Smooth muscle cell (in vitro differentiated cells): Measurements from ENCODE around the gene NELFB. TPM values are rescaled to one million over a fixed set of nuclear protein-coding genes. Genes with fewer than 3 reads are reported as not detected.
A peak's percentile ranks its signal among the peaks of the same experiment; 100 is the strongest.
"Not testable (repeated sequence)": the region's sequence is repeated elsewhere in the genome, so short reads cannot be mapped to it uniquely, and the experiment has no call there.

Experiments
- DNase-seq: peaks from one replicate; lab custom pipeline; 2025; ENCODE audit not compliant: unreplicated experiment; lab: John Stamatoyannopoulos, UW
- H2AFZ ChIP-seq: fragments of 200-600 bp; sonication (generic); 2 replicates; pipeline ENCODE4 v1.6.0; 2016; ENCODE audit warnings: antibody characterized with exemption, low read depth, mild to moderate bottlenecking
- H3F3A ChIP-seq: fragments of 200-600 bp; sonication (generic); 2 replicates; pipeline ENCODE4 v1.6.0; 2017; ENCODE audit warnings: antibody characterized with exemption, low read depth
- H3K27ac ChIP-seq: fragments of 200-600 bp; sonication (generic); 2 replicates; pipeline ENCODE4 v1.5.1; 2016; ENCODE audit warnings: low read depth, mild to moderate bottlenecking
- H3K27me3 ChIP-seq: fragments of 200-600 bp; sonication (generic); 2 replicates; pipeline ENCODE4 v1.6.1; 2016; ENCODE audit warnings: low read depth, mild to moderate bottlenecking
- H3K36me3 ChIP-seq: fragments of 200-600 bp; sonication (generic); 2 replicates; pipeline ENCODE4 v1.5.1; 2016; ENCODE audit warnings: low read depth
- H3K4me1 ChIP-seq: fragments of 200-600 bp; sonication (generic); 2 replicates; pipeline ENCODE4 v1.5.1; 2016; ENCODE audit warnings: low read depth
- H3K4me2 ChIP-seq: fragments of 200-600 bp; sonication (generic); 2 replicates; pipeline ENCODE4 v1.6.0; 2016; ENCODE audit warnings: mild to moderate bottlenecking
- H3K4me3 ChIP-seq: fragments of 200-600 bp; sonication (generic); 2 replicates; pipeline ENCODE4 v1.5.1; 2016; ENCODE audit warnings: mild to moderate bottlenecking
- H3K79me2 ChIP-seq: fragments of 200-600 bp; sonication (generic); 2 replicates; pipeline ENCODE4 v1.6.0; 2016; ENCODE audit warnings: low read depth, mild to moderate bottlenecking
- H3K9ac ChIP-seq: fragments of 200-600 bp; sonication (generic); 2 replicates; pipeline ENCODE4 v1.6.0; 2016; ENCODE audit warnings: low read depth
- H3K9me3 ChIP-seq: fragments of 200-600 bp; sonication (generic); replicated peaks from 2 replicates; pipeline ENCODE4 v1.5.1; 2016; ENCODE audit warnings: low read depth
- H4K20me1 ChIP-seq: fragments of 200-600 bp; sonication (generic); 2 replicates; pipeline ENCODE4 v1.6.0; 2016; ENCODE audit warnings: low read depth
- WGBS: methylation state at CpG from one replicate; pipeline ENCODE4 v1.1.7; 2016; ENCODE audit warnings: low lambda C conversion rate; 5-methylcytosine and 5-hydroxymethylcytosine counted together
- polyA plus RNA-seq: library from polyadenylated mRNA; unstranded; fragments of >200 nt; fragmentation: Nextera tagmentation; extraction: Ambion mirVana; gene quantifications from 2 replicates; pipeline ENCODE4 v1.2.1, GENCODE V29; 2016
- total RNA-seq: library from RNA; depleted of rRNA; stranded (reverse); fragments of >200 nt; gene quantifications from 2 replicates; pipeline ENCODE4 v1.2.3, GENCODE V29; 2014
- TF ChIP-seq, protein P1 (sequence below): fragments of 200-600 bp; sonication (generic); IDR thresholded peaks from 2 replicates; pipeline ENCODE4 v1.5.1; 2017; ENCODE audit warnings: borderline replicate concordance, mild to moderate bottlenecking, antibody characterized with exemption; ENCODE audit not compliant: insufficient read depth, poor library complexity, severe bottlenecking

The NELFB gene
- total and polyA plus RNA-seq, 2 experiments from 2014 or later, result 23.3 to 60.9 TPM

DNA sequence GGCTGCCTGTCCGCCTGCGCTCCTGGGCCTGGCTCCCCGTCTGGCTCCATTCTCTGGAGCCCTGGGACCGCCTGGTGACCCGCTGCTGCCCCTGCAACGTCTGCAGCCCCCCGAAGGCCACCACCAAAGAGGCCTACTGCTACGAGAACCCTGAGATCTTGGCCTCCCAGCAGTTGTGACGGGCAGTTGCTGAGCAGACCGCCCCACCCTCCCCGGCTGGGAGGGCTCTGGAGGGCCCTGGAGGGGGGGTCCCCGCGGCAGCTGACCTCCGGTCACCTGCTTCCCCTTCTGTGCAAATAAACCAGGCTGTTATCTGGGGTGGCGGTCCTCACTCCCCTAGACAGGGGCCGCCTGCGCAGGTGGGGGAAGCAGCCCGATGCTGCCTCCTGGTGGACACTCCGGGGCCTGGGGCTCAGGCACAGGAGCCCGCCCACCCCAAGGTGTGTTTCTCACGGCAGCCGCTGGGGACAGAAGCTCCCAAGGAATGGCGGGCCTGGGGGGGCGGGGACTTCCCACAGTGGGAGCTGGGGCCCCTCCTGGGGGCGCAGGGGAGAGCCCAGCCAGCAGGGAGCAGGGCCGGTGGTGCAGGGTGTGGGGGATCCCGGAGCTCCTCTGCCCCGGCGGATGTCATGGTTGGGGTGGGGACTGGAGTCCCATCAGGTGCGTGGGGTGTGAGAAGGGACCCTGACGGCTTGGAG lies 18.7 kb upstream of the NELFB start:
- Histone ChIP-seq H2AFZ (no peak overlapping the region), H3K79me2 (peaks cover 15% of the 10 kb centered on the region), H4K20me1 (peaks cover 16% of the 10 kb centered on the region), H3K27ac (no peak overlapping the region), H3F3A (peaks cover 5% of the 10 kb centered on the region), H3K27me3 (no peaks in the 10 kb centered on the region), H3K4me1 (peaks cover 7% of the 10 kb centered on the region), H3K9ac (no peak overlapping the region), H3K4me2 (peak overlapping the region; percentile 64), H3K9me3 (no peaks in the 10 kb centered on the region), H3K36me3 (no peaks in the 10 kb centered on the region), H3K4me3 (peak overlapping the region; percentile 16)
- 30% methylated on average over 31 of the region's 31 CpGs for WGBS
- peak; percentile 64 for DNase-seq
- TF ChIP-seq, protein P1, sequence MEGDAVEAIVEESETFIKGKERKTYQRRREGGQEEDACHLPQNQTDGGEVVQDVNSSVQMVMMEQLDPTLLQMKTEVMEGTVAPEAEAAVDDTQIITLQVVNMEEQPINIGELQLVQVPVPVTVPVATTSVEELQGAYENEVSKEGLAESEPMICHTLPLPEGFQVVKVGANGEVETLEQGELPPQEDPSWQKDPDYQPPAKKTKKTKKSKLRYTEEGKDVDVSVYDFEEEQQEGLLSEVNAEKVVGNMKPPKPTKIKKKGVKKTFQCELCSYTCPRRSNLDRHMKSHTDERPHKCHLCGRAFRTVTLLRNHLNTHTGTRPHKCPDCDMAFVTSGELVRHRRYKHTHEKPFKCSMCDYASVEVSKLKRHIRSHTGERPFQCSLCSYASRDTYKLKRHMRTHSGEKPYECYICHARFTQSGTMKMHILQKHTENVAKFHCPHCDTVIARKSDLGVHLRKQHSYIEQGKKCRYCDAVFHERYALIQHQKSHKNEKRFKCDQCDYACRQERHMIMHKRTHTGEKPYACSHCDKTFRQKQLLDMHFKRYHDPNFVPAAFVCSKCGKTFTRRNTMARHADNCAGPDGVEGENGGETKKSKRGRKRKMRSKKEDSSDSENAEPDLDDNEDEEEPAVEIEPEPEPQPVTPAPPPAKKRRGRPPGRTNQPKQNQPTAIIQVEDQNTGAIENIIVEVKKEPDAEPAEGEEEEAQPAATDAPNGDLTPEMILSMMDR, result peak; percentile 99

DNA sequence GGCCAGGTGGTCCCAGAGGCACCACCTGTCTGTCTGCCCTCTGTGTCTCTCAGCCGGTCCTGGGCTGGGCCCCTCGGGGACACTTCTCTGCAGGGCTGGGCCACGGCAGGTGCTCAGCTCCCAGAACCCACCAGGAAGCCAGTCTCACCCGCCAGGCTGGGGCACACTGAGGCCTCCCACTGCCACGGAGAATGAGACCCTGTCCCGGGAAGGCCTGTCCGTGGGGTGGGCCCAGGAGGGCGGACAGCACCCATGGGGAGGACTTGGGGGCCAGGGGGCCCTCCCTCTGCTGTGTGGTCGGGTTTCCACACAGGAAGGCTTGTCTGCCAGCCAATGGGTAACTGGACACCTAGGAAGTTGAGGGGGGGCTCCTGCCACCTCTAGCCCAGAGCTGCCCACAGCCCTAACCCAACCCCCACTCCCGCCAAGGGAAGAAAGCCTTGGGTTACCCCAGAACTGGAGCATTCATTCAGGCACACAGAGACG lies 18.1 kb upstream of the NELFB start:
- no peak for DNase-seq
- Histone ChIP-seq H3K9ac (no peak overlapping the region), H3F3A (peaks cover 9% of the 10 kb centered on the region)

DNA sequence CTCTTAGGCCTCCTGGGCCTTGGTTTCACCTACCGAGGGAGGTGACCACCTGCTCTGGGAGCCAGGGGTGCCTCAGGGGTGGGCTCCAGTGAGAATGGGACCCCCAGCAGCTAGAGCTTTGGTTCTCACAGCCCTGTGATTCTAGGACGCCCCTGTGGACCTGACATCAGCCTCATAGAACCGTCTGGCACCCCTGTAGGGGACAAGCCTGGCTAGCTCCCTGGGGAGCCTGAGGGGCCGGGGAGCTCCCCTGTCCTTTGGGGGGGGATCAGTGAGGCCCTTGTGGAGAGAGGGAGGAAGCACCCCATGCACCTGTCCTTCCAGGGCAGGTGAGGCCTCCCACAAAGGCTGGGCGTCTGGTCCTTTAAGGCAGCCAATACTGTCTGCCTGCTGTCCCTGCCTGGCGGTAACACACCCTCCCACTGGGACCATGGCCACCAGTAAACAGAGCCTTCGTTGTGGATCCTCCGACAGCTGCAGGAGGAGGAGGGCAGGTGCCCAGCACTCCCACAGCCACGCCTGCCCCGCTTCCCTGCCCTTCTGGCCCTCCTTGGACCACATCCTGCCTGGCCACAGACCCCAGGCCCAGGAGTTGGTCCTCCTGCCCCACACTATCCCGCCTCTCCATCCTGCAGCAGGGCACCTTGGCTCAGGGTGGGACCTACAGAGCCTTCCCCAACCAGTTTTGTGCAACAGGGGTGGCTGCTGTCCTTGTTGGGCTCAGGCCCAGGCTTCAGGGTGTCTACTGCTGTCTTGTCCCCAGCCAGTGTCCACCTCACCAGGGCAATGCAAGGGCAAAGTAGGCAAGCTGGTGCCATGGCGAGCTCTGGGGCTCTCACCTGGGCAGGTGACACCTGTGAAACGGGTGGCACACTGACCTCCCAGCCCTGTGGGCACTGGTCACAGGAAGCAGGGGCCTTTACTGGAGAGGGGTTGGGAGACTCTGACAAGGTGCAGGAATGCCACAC lies 17.1 kb upstream of the NELFB start:
- TF ChIP-seq, protein P1, result no peak
- H3K9ac ChIP-seq, result no peak overlapping the region
- no peaks in the 10 kb centered on the region for H3K36me3 ChIP-seq
- no peaks in the 10 kb centered on the region for H3K27me3 ChIP-seq
- no peak overlapping the region for H3K27ac ChIP-seq
- H3F3A ChIP-seq, result peaks cover 19% of the 10 kb centered on the region
- no peak for DNase-seq
- H3K4me2 ChIP-seq, result no peak overlapping the region
- no peak overlapping the region for H3K4me3 ChIP-seq
- no peaks in the 10 kb centered on the region for H3K9me3 ChIP-seq
- no peak overlapping the region for H2AFZ ChIP-seq
- peaks cover 31% of the 10 kb centered on the region for H3K79me2 ChIP-seq
- H3K4me1 ChIP-seq, result peaks cover 13% of the 10 kb centered on the region
- 84% methylated on average over 13 of the region's 13 CpGs for WGBS
- H4K20me1 ChIP-seq, result peaks cover 32% of the 10 kb centered on the region

More for the DNA sequence above, 18.1 kb upstream of the NELFB start:
- Histone ChIP-seq H3K4me3 (no peak overlapping the region), H3K79me2 (peaks cover 20% of the 10 kb centered on the region), H3K27ac (no peak overlapping the region), H3K4me2 (peak overlapping the region; percentile 64), H3K9me3 (no peaks in the 10 kb centered on the region), H3K4me1 (peaks cover 7% of the 10 kb centered on the region), H2AFZ (no peak overlapping the region), H3K27me3 (no peaks in the 10 kb centered on the region), H4K20me1 (peaks cover 21% of the 10 kb centered on the region), H3K36me3 (no peaks in the 10 kb centered on the region)
- TF ChIP-seq, protein P1, result no peak
- 69% methylated on average over 11 of the region's 11 CpGs for WGBS

DNA sequence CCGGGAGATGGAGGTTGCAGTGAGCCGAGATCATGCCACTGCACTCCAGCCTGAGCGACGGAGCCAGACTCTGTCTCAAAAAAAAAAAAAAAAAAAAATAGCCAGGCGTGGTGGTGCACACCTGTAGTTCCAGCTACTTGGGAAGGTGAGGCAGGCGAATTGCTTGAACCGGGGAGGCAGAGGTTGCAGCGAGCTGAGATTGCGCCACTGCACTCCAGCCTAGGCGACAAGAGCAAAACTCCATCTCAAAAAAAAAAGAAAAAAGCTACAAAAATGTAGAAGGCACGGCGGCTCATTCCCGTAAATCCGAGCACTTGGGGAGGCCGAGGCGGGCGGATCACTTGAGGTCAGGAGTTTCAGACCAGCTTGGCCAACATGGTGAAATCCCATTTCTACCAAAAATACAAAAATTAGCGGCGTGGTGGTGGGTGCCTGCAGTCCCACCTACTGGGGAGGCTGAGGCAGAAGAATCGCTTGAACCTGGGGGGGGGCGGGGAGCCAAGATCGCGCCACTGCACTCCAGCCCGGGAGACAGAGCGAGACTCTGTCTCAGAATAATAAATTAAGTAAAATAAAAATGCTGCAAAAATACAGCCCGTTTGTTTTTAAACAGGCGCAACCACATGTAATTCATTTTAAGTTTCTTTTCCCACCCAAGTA lies 15.5 kb upstream of the NELFB start:
- not testable (repeated sequence) for H3K9me3 ChIP-seq, H3K27me3 ChIP-seq, H3K36me3 ChIP-seq, DNase-seq
- Histone ChIP-seq H3K79me2 (peaks cover 38% of the 10 kb centered on the region), H3F3A (peaks cover 25% of the 10 kb centered on the region), H3K4me1 (peaks cover 13% of the 10 kb centered on the region), H4K20me1 (peaks cover 45% of the 10 kb centered on the region), H2AFZ (peak overlapping the region; percentile 86), H3K4me2 (peak overlapping the region; percentile 98), H3K27ac (peak overlapping the region; percentile 93), H3K4me3 (peak overlapping the region; percentile 82), H3K9ac (peak overlapping the region; percentile 81)
- WGBS, result 43% methylated on average over 23 of the region's 27 CpGs
